KMS-11 (cell line): ENCODE measurements around the gene PDCD2L.
"Not testable (repeated sequence)": the region's sequence is repeated elsewhere in the genome, so short reads cannot be mapped to it uniquely, and the experiment has no call there.

Experiments used
- H2AFZ ChIP-seq: fragments of 200-600 bp; sonication (generic); 2 replicates; pipeline ENCODE4 v1.6.1; 2016; ENCODE audit warnings: antibody characterized with exemption, mixed run types, low read depth
- H3K27ac ChIP-seq: fragments of 200-600 bp; sonication (generic); 2 replicates; pipeline ENCODE4 v1.6.1; 2016; ENCODE audit warnings: mild to moderate bottlenecking, mixed run types
- H3K27me3 ChIP-seq: fragments of 200-600 bp; sonication (generic); 2 replicates; pipeline ENCODE4 v1.6.1; 2017; ENCODE audit warnings: mild to moderate bottlenecking, low read depth, mixed run types, moderate library complexity; ENCODE audit not compliant: insufficient read depth
- H3K36me3 ChIP-seq: fragments of 200-600 bp; sonication (generic); 2 replicates; pipeline ENCODE4 v1.6.1; 2017; ENCODE audit warnings: mild to moderate bottlenecking, mixed run types; ENCODE audit not compliant: insufficient read depth
- H3K4me1 ChIP-seq: fragments of 200-600 bp; sonication (generic); 2 replicates; pipeline ENCODE4 v1.6.1; 2016; ENCODE audit warnings: mild to moderate bottlenecking, low read depth, mixed run types; ENCODE audit not compliant: poor library complexity, severe bottlenecking
- H3K4me2 ChIP-seq: fragments of 200-600 bp; sonication (generic); 2 replicates; pipeline ENCODE4 v1.7.0; 2016; ENCODE audit warnings: mild to moderate bottlenecking, mixed run types
- H3K4me3 ChIP-seq: fragments of 200-600 bp; sonication (generic); IDR thresholded peaks from 2 replicates; pipeline ENCODE4 v1.6.1; 2017; ENCODE audit warnings: low read depth, low read length, mixed read lengths; ENCODE audit not compliant: insufficient read depth
- H3K79me2 ChIP-seq: fragments of 200-600 bp; sonication (generic); 2 replicates; pipeline ENCODE4 v1.6.1; 2016; ENCODE audit warnings: low read depth, mixed run types; ENCODE audit not compliant: insufficient read depth
- H3K9ac ChIP-seq: fragments of 200-600 bp; sonication (generic); 2 replicates; pipeline ENCODE4 v1.6.1; 2016; ENCODE audit warnings: mild to moderate bottlenecking, mixed run types
- H4K20me1 ChIP-seq: fragments of 200-600 bp; sonication (generic); 2 replicates; pipeline ENCODE4 v1.6.1; 2016; ENCODE audit warnings: mild to moderate bottlenecking, mixed run types; ENCODE audit not compliant: insufficient read depth
- CTCF ChIP-seq: fragments of 200-600 bp; sonication (generic); conservative IDR thresholded peaks from 2 replicates; pipeline ENCODE4 v1.6.1; 2017; ENCODE audit warnings: low read depth, mild to moderate bottlenecking, antibody characterized with exemption, low read length, moderate library complexity, mixed read lengths

Gene PDCD2L

GRCh38 chr19:34459614-34460013 lies 55.4 kb downstream of the PDCD2L start:
- Histone ChIP-seq H3K79me2 (peaks cover 11% of the 10 kb centered on the region; the same call in 1 of the 2 replicates), H3K27me3 (no peaks in the 10 kb centered on the region), H3K4me2 (no peak overlapping the region), H3K4me3 (no peak overlapping the region), H3K9ac (no peak overlapping the region), H3K27ac (no peak overlapping the region), H4K20me1 (no peaks in the 10 kb centered on the region), H3K4me1 (no peaks in the 10 kb centered on the region), H2AFZ (no peak overlapping the region), H3K36me3 (peaks cover 24% of the 10 kb centered on the region; the same call in 1 of the 2 replicates)
- no peak for TF ChIP-seq CTCF

GRCh38 chr19:34461375-34462100 lies 57.3 kb downstream of the PDCD2L start:
- Histone ChIP-seq H3K79me2 (peaks cover 9% of the 10 kb centered on the region; the same call in 1 of the 2 replicates), H3K36me3 (peaks cover 20% of the 10 kb centered on the region; the same call in 1 of the 2 replicates), H4K20me1 (no peaks in the 10 kb centered on the region), H3K4me3 (no peak overlapping the region), H3K9ac (no peak overlapping the region), H3K27me3 (no peaks in the 10 kb centered on the region), H3K4me2 (no peak overlapping the region), H3K4me1 (no peaks in the 10 kb centered on the region), H3K27ac (no peak overlapping the region), H2AFZ (no peak overlapping the region)
- TF ChIP-seq CTCF, result no peak

- H3K4me2 ChIP-seq, H3K79me2 ChIP-seq, H3K4me3 ChIP-seq, H2AFZ ChIP-seq, H3K9ac ChIP-seq, H4K20me1 ChIP-seq, H3K27me3 ChIP-seq, H3K4me1 ChIP-seq, H3K27ac ChIP-seq: not testable (repeated sequence)
- H3K36me3 ChIP-seq, result peaks cover 19% of the 10 kb centered on the region; the same call in 1 of the 2 replicates
These were observed 60.6 kb downstream of the PDCD2L start for GRCh38 chr19:34464785-34465184.

DNA sequence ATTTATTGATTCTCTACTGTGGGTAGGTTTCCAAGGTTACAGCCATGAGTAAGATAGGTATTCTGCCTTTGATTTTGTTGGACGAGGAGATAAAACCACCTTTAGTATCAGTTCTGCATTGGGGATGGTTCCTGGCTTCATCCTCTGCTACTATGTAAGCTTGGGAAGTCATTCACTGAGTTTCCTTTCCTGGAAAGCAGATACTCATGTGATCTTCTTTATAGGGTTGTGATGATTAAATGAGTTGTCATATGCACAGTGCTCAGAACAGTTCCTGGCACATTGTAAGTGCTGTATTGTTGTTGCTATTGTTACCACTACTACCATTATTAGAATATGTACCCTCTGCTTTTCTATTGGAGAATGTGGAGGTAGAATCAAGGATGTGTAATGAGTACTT lies 64.2 kb downstream of the PDCD2L start:
- TF ChIP-seq CTCF, result no peak
- H3K36me3 ChIP-seq, result peaks cover 9% of the 10 kb centered on the region; the same call in 1 of the 2 replicates
- H3K27me3 ChIP-seq, result no peaks in the 10 kb centered on the region
- H3K4me2 ChIP-seq, result no peak overlapping the region
- no peaks in the 10 kb centered on the region for H4K20me1 ChIP-seq
- no peak overlapping the region for H3K9ac ChIP-seq
- no peaks in the 10 kb centered on the region for H3K4me1 ChIP-seq
- no peak overlapping the region for H3K4me3 ChIP-seq
- H2AFZ ChIP-seq, result no peak overlapping the region
- H3K79me2 ChIP-seq, result no peaks in the 10 kb centered on the region
- H3K27ac ChIP-seq, result no peak overlapping the region

DNA sequence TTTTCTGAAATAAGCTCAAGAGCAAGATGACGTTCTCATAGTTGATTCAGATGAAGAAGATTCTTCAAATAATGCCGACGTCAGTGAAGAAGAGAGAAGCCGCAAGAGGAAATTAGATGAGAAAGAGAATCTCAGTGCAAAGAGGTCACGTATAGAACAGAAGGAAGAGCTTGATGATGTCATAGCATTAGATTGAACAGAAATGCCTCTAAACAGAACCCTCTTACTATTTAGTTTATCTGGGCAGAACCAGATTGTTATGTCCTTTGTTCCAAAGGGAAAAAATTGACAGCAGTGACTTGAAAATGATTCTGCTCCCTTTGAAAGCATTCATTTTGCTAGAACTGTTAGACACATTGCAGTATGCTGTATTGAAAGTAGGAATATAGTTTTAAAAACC lies 64.8 kb downstream of the PDCD2L start:
- not testable (repeated sequence) for H3K4me3 ChIP-seq, H3K9ac ChIP-seq, H3K36me3 ChIP-seq, H3K4me1 ChIP-seq, H4K20me1 ChIP-seq, H3K27me3 ChIP-seq, H2AFZ ChIP-seq, H3K4me2 ChIP-seq, H3K27ac ChIP-seq, H3K79me2 ChIP-seq
